Measurements from ENCODE around the gene NPPA.

NPPA gene

DNA sequence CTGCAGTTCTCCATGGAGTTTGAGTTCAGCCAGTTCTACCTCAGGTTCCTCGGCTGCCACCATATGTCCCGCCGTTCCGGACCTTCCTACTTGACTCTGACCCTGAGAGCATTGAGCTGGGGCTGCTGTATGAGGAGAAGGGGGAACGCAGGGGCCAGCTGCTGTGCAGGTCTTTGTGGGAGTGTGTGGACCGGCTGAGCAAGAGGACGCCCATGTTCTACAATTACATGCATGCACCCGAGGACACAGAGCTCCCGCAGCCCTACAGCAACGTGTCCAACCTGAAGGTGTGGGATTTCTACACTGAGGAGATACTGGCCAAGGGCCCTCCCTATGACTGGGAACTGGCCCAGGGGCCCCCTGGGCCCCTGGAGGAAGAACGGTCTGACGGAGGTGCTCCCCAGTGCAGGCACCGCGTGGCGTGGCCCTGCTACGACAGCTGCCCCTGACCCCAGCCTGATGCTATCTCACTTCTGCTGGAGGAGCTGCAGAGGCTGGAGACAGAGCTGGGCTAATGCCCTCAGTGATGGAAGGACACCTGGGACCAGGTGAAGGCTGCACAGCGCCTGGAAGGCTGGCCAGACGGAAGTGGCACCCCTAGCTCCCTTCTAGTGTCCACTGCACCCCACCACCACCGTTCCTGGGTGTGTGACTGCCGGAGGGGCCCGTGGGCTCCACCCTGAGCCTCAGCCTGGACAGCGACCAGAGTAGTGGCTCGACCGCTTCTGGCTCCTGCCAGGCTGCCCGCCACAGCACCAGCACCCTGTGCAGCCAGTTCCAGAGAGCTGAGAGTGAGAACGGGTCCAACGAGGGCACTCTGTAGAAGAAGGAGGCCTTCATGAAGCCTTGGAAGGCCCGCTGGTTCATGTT is 32.0 kb upstream of the NPPA start:
- no peak overlapping the region for H3K4me3 ChIP-seq (ENCODE audit: low read depth, low read length)
- TF ChIP-seq, protein P1, sequence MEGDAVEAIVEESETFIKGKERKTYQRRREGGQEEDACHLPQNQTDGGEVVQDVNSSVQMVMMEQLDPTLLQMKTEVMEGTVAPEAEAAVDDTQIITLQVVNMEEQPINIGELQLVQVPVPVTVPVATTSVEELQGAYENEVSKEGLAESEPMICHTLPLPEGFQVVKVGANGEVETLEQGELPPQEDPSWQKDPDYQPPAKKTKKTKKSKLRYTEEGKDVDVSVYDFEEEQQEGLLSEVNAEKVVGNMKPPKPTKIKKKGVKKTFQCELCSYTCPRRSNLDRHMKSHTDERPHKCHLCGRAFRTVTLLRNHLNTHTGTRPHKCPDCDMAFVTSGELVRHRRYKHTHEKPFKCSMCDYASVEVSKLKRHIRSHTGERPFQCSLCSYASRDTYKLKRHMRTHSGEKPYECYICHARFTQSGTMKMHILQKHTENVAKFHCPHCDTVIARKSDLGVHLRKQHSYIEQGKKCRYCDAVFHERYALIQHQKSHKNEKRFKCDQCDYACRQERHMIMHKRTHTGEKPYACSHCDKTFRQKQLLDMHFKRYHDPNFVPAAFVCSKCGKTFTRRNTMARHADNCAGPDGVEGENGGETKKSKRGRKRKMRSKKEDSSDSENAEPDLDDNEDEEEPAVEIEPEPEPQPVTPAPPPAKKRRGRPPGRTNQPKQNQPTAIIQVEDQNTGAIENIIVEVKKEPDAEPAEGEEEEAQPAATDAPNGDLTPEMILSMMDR (IDR thresholded peaks at IDR 0.05; ENCODE audit: low read depth, low read length, missing control alignments): no peak
- DNase-seq (ENCODE audit: low read depth): no peak

DNA sequence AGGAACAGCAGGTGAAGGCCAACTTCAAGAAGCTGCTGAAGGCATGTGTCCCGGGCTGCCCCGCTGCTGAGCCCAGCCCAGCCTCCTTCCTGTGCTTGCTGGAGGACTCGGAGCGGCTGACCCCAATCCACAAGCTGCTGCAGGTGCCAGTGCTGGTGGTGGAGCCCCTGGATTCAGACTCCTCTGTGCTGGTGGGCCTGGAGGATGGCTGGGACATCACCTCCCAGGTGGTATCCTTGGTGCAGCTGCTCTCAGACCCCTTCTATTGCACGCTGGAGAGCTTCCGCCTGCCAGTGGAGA is 31.3 kb upstream of the NPPA start:
- TF ChIP-seq, protein P1 (IDR thresholded peaks at IDR 0.05; ENCODE audit: low read depth, low read length, missing control alignments): no peak
- no peak overlapping the region for H3K4me3 ChIP-seq (ENCODE audit: low read depth, low read length)
- no peak for DNase-seq (ENCODE audit: low read depth)

DNA sequence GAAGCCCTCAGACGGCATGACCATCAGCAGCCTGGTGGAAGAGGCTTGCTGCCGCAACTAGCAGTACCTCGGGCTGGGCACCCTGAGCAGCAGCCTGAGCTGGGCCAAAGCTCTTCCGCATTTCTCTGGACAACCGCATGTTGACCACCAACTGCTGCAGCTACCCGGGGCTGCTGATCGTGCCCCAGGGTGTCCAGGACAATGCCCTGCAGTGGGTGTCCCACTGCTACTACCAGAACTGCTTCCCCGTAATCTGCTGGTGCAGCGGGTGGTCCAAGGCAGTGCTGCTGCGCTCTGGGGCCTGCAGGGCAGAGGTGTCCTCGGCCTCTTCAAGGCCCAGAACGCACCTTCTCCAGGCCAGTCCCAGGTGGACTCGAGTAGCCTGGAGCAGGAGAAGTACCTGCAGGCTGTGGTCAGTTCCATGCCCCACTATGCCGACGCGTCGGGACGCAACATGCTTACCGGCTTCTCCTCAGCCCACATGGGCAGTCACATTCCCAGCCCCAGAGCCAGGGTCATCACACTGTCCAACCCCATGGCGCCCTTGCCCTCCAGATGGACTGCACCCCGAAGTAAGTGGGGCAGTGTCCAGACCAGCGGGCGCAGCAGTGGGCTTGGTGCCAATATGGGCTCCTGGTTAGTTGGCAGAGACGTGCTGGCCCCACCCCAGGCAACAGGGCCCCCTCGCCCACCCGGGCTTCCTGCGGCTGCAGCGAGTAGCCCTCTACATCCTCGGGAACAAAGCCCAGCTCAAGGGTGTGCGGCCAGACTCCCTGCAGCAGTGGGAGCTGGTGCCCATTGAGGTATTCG is 30.7 kb upstream of the NPPA start:
- no peak overlapping the region for H3K4me3 ChIP-seq (ENCODE audit: low read depth, low read length)
- TF ChIP-seq, protein P1 (IDR thresholded peaks at IDR 0.05; ENCODE audit: low read depth, low read length, missing control alignments): no peak
- DNase-seq (ENCODE audit: low read depth): no peak

DNA sequence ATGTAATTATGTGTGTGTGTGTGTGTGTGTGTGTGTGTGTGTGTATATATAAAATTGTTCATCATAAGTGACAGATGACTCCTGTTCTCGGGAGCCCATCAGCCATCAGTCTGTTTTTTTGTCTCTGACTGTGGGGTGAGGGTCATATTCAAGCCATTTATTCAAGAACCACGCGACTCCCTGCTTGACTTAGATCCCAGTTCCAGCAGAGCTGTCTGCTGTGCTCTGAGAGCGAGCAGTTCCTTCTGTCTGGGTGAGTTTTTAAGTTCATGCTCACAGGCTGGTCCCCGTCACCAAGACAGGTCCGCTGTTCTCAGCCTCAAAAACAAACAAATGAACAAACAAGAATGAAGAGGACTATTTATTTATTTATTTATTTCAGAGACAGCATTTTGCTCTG is 29.5 kb upstream of the NPPA start:
- TF ChIP-seq, protein P1 (IDR thresholded peaks at IDR 0.05; ENCODE audit: low read depth, low read length, missing control alignments): no peak
- no peak overlapping the region for H3K4me3 ChIP-seq (ENCODE audit: low read depth, low read length)
- no peak for DNase-seq (ENCODE audit: low read depth)

DNA sequence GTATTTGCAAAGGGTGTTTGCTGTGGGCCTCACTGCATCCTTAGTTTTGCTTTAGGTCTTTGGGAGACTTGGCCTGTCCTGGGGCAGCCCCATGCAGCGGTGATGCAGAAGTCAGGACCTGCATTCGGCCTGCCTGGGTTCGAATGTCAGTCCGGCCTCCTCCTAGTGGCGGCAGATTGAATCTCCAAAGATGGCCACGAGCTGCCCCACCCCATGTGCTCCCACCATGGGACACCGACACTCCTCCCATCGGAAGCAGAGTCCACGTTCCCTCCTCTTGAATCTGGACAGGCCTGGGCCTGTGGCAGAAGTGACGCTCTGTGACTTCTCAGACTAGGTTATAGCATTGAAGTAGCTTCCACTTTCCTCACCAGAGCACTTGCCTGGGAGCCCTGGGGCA is 27.5 kb upstream of the NPPA start:
- H3K4me3 ChIP-seq (ENCODE audit: low read depth, low read length): no peak overlapping the region
- TF ChIP-seq, protein P1 (IDR thresholded peaks at IDR 0.05; ENCODE audit: low read depth, low read length, missing control alignments): no peak
- no peak for DNase-seq (ENCODE audit: low read depth)

DNA sequence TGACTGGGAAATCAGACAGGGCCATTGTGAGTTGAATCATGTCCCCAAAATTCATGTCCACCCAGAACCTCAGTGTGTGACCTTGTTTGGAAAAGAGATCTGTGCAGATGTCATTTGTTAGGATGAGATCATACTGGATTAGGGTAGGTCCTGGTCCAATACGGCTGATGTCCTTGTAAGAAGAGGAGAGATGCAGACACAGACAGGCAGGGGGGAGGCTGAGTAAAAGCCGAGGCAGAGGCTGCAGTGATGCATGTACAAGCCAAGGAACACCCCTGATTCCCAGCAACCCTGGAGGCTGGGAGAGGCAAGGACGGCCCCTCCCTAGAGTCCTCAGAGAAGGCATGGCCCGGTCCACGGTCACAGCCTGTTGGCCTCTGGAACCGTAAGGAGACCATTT is 27.0 kb upstream of the NPPA start:
- TF ChIP-seq, protein P1 (IDR thresholded peaks at IDR 0.05; ENCODE audit: low read depth, low read length, missing control alignments): no peak
- no peak overlapping the region for H3K4me3 ChIP-seq (ENCODE audit: low read depth, low read length)
- DNase-seq (ENCODE audit: low read depth): no peak

Measured in GM12864 (cell line).